Measurements from ENCODE around the gene COPE.

DNA sequence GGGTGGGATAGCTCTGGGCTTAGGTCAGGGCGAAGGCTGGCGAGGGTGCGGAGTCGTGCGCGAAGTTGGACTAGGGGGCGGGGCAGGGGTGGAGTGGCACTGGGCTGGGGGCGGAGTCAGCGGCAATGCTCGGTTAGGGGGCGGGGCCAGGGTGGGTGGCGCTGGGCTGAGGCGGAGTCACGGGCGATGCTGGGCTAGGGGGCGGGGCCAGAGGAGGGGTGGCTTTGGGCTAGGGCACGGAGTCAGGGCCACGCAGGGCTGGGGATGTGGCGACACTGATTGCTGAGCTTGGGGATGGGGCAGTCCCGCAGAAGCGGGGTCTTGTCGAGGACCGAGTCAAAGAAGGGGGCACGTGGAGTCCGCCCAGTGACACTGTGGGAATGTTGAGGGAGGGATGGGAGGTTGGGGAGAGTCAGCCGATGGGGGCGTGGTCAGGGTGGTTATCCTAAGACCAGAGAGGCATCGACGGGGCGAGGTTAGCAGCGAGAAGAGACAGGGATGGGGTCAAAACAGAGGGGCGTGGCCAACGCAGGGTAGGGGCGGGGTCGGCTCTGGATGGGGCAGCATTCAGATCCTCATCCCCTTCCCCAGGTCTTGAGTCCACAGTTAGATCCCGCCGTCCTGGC, 13.1 kb upstream of the COPE start:
- TF ChIP-seq EZH2phosphoT487 (IDR thresholded peaks at IDR 0.05; ENCODE audit: insufficient read depth, low read depth): no peak
- no peak for TF ChIP-seq EZH2 (IDR thresholded peaks at IDR 0.05; ENCODE audit: insufficient read depth, poor library complexity, severe bottlenecking)

Data from GM23248 (cell line).